GM12878 (cell line): Measurements from ENCODE around the gene PPME1.

Experiments
- CEBPB ChIP-seq, 2 experiments: fragments of 150-350 bp in 1 of 2; IDR thresholded peaks; 2 replicates each; pipeline ENCODE4 v1.6.1; 2012 to 2014; ENCODE audit warnings: low read depth in 2 of 2, low read length in 2 of 2, borderline replicate concordance in 1 of 2, inconsistent platforms in 1 of 2
- CHD2 ChIP-seq: IDR thresholded peaks from 2 replicates; pipeline ENCODE4 v1.6.1; 2011; ENCODE audit warnings: low read depth, low read length, improper control_type of control experiment, borderline replicate concordance
- CTCF ChIP-seq, 3 experiments: IDR thresholded peaks in 2 of 3; conservative IDR thresholded peaks in 1 of 3; 2 replicates each; pipeline ENCODE4 v1.5.1; 2011; ENCODE audit warnings: low read depth in 3 of 3, low read length in 3 of 3, mild to moderate bottlenecking in 3 of 3, control low read depth in 2 of 3, moderate library complexity in 2 of 3, inconsistent platforms in 1 of 3, mixed read lengths in 1 of 3; ENCODE audit not compliant: control insufficient read depth in 2 of 3, insufficient read depth in 1 of 3; ENCODE audit errors: extremely low read depth in 1 of 3
- EP300 ChIP-seq, 2 experiments: fragments of 150-350 bp in 1 of 2; IDR thresholded peaks; 2 replicates each; pipeline ENCODE4 v1.6.1; 2011 to 2012; ENCODE audit warnings: low read depth in 2 of 2, low read length in 2 of 2, borderline replicate concordance in 1 of 2, improper control_type of control experiment in 1 of 2, inconsistent platforms in 1 of 2; ENCODE audit not compliant: control insufficient read depth in 1 of 2
- HDAC2 ChIP-seq: fragments of 200-600 bp; sonication (generic); IDR thresholded peaks from 2 replicates; pipeline ENCODE4 v1.6.1; 2017
- KDM1A ChIP-seq: fragments of 200-600 bp; sonication (generic); IDR thresholded peaks from 2 replicates; pipeline ENCODE4 v1.6.1; 2016; ENCODE audit warnings: borderline replicate concordance
- NFIC ChIP-seq: IDR thresholded peaks from 2 replicates; pipeline ENCODE4 v1.6.1; 2012; ENCODE audit warnings: low read depth, mild to moderate bottlenecking, inconsistent platforms, low read length, moderate library complexity
- NFYB ChIP-seq: IDR thresholded peaks from 2 replicates; pipeline ENCODE4 v1.6.1; 2011; ENCODE audit warnings: low read depth, mild to moderate bottlenecking, low read length, improper control_type of control experiment, moderate library complexity; ENCODE audit not compliant: insufficient read depth
- PML ChIP-seq: IDR thresholded peaks from 2 replicates; pipeline ENCODE4 v1.6.1; 2012; ENCODE audit warnings: low read length, inconsistent platforms
- POLR2A ChIP-seq: IDR thresholded peaks from 2 replicates; pipeline ENCODE4 v1.6.1; 2011; ENCODE audit warnings: low read depth, mild to moderate bottlenecking, low read length
- POLR2AphosphoS5 ChIP-seq: IDR thresholded peaks from 2 replicates; pipeline ENCODE4 v1.6.1; 2011; ENCODE audit warnings: mild to moderate bottlenecking, low read length, inconsistent platforms
- PRDM15 ChIP-seq: fragments of 450-650 bp; formaldehyde crosslinking; IDR thresholded peaks from 2 replicates; pipeline ENCODE4 v1.4.0; 2020; ENCODE audit warnings: mild to moderate bottlenecking, moderate library complexity
- RAD51 ChIP-seq: fragments of 450-650 bp; IDR thresholded peaks from 2 replicates; pipeline ENCODE4 v1.6.1; 2016; ENCODE audit warnings: moderate library complexity, mild to moderate bottlenecking, inconsistent platforms
- REST ChIP-seq: IDR thresholded peaks from 2 replicates; pipeline ENCODE4 v1.6.1; 2012; ENCODE audit warnings: mild to moderate bottlenecking, low read depth, low read length

- no peak for TF ChIP-seq EP300 (IDR thresholded peaks at IDR 0.05; ENCODE audit: borderline replicate concordance in 1 of 2, control insufficient read depth in 1 of 2, low read depth in 2 of 2, low read length in 2 of 2)
- no peak for TF ChIP-seq CHD2
- TF ChIP-seq RAD51: no peak
- no peak for TF ChIP-seq NFIC
- no peak for TF ChIP-seq POLR2A
- no peak for TF ChIP-seq PML
- no peak for TF ChIP-seq HDAC2
- TF ChIP-seq CTCF (IDR thresholded peaks at IDR 0.05 in 2 of 3, conservative IDR thresholded peaks at IDR 0.05 in 1 of 3; ENCODE audit: control insufficient read depth in 2 of 3, extremely low read depth in 1 of 3, insufficient read depth in 1 of 3, low read depth in 3 of 3, low read length in 3 of 3): no peak
- no peak for TF ChIP-seq KDM1A
- TF ChIP-seq PRDM15 (CRISPR knock-in tag): no peak
- no peak for TF ChIP-seq POLR2AphosphoS5
- TF ChIP-seq REST: no peak
- TF ChIP-seq NFYB: no peak
- no peak for TF ChIP-seq CEBPB (IDR thresholded peaks at IDR 0.05; ENCODE audit: borderline replicate concordance in 1 of 2, low read depth in 2 of 2, low read length in 2 of 2)
Measured at GRCh38 chr11:74121804-74122203, 49.3 kb upstream of the PPME1 start.
